H1 (cell line): ENCODE results near the gene TNFSF18. TPM values are rescaled to one million over a fixed set of nuclear protein-coding genes. Genes with fewer than 3 reads are reported as not detected.

Source experiments
- CTCF ChIA-PET: fragments of 300-600 bp; sonication (Branson Sonifier 250); formaldehyde crosslinking; loops from one replicate; lab custom pipeline; 2021; ENCODE audit not compliant: partially characterized antibody; lab: Charles Lee
- POLR2A ChIA-PET: fragments of 300-600 bp; sonication (Branson Sonifier 250); formaldehyde crosslinking; loops from one replicate; lab custom pipeline; 2021; ENCODE audit warnings: inconsistent platforms; ENCODE audit not compliant: partially characterized antibody; lab: Charles Lee
- DNase-seq, 2 experiments: peaks; one replicate each; pipeline versions ENCODE4 v3.0.0 to v3.0.0-alpha.2; 2010 to 2022; ENCODE audit warnings: low spot score in 2 of 2, low read depth in 1 of 2, mixed read lengths in 1 of 2
- FAIRE-seq: peaks from 2 replicates; lab custom pipeline; 2011; peaks lifted over from hg19 to GRCh38; lab: Jason Lieb, UNC
- H2AFZ ChIP-seq: 2 replicates; pipeline ENCODE4 v1.8.1; 2012; ENCODE audit warnings: low read length, inconsistent platforms
- H2AK5ac ChIP-seq: 2 replicates; pipeline ENCODE4 v1.6.1; 2013; ENCODE audit warnings: low read depth, low read length
- H2BK120ac ChIP-seq: replicated peaks from 2 replicates; pipeline ENCODE3; 2013; ENCODE audit warnings: low read depth, low read length, inconsistent platforms
- H2BK12ac ChIP-seq: 2 replicates; pipeline ENCODE4 v1.6.1; 2013; ENCODE audit warnings: low read depth, low read length
- H2BK15ac ChIP-seq: 2 replicates; pipeline ENCODE4 v1.6.1; 2013; ENCODE audit warnings: low read length
- H2BK20ac ChIP-seq: 2 replicates; pipeline ENCODE4 v1.6.1; 2013; ENCODE audit warnings: low read length
- H2BK5ac ChIP-seq: 2 replicates; pipeline ENCODE4 v1.6.1; 2013; ENCODE audit warnings: low read depth, low read length
- H3K14ac ChIP-seq: 2 replicates; pipeline ENCODE4 v1.6.1; 2013; ENCODE audit warnings: inconsistent platforms; ENCODE audit not compliant: insufficient read length
- H3K18ac ChIP-seq: 2 replicates; pipeline ENCODE4 v1.6.1; 2013; ENCODE audit warnings: low read length; ENCODE audit errors: extremely low read depth
- H3K23ac ChIP-seq: 2 replicates; pipeline ENCODE4 v1.6.1; 2013; ENCODE audit warnings: inconsistent platforms; ENCODE audit not compliant: insufficient read length
- H3K23me2 ChIP-seq: 2 replicates; pipeline ENCODE4 v1.6.1; 2013; ENCODE audit warnings: low read depth, low read length
- H3K27ac ChIP-seq: 2 replicates; pipeline ENCODE4 v1.6.1; 2011; ENCODE audit warnings: low read depth, low read length, inconsistent platforms
- H3K27me3 ChIP-seq, 4 experiments: replicated peaks in 1 of 4; 1 replicate in 1 of 4; 2 replicates in 3 of 4; pipeline versions ENCODE4 v1.6.1 to v1.8.1; 2011 to 2013; ENCODE audit warnings: low read length in 3 of 4, mild to moderate bottlenecking in 3 of 4, inconsistent platforms in 2 of 4, mixed read lengths in 2 of 4, moderate library complexity in 1 of 4; ENCODE audit not compliant: control insufficient read depth in 3 of 4, insufficient read depth in 3 of 4; ENCODE audit errors: extremely low read depth in 1 of 4
- H3K36me3 ChIP-seq, 4 experiments: 2 replicates each; pipeline versions ENCODE4 v1.6.1 to v1.8.1; 2011 to 2013; ENCODE audit warnings: mild to moderate bottlenecking in 4 of 4, low read length in 3 of 4, moderate library complexity in 2 of 4, control low read depth in 1 of 4, inconsistent platforms in 1 of 4; ENCODE audit not compliant: insufficient read depth in 4 of 4, control insufficient read depth in 2 of 4
- H3K4ac ChIP-seq: replicated peaks from 2 replicates; pipeline ENCODE3; 2013; ENCODE audit warnings: low read length, low read depth, mixed read lengths, inconsistent platforms; ENCODE audit not compliant: insufficient read length
- H3K4me1 ChIP-seq, 4 experiments: replicated peaks in 1 of 4; 1 replicate in 1 of 4; 2 replicates in 3 of 4; pipeline versions ENCODE4 v1.6.1 to v1.8.1; 2011 to 2013; ENCODE audit warnings: low read length in 3 of 4, inconsistent platforms in 2 of 4, mixed read lengths in 1 of 4; ENCODE audit not compliant: insufficient read depth in 4 of 4, control insufficient read depth in 3 of 4
- H3K4me2 ChIP-seq, 2 experiments: 2 replicates each; pipeline versions ENCODE4 v1.6.1 to v1.8.1; 2011 to 2013; ENCODE audit warnings: low read depth in 2 of 2, low read length in 2 of 2, control low read depth in 1 of 2, inconsistent platforms in 1 of 2, mild to moderate bottlenecking in 1 of 2; ENCODE audit not compliant: insufficient read depth in 1 of 2
- H3K4me3 ChIP-seq, 4 experiments: fragments of 200-600, 300-600 bp in 1 of 4; sonication (generic), shearing (Covaris generic), sonication (Bioruptor Twin) in 1 of 4; 2 replicates each; pipeline versions ENCODE4 v1.5.1 to v1.8.1; 2011 to 2016; ENCODE audit warnings: low read length in 4 of 4, low read depth in 3 of 4, control low read depth in 2 of 4, inconsistent platforms in 2 of 4, mild to moderate bottlenecking in 2 of 4, mixed read lengths in 1 of 4, moderate library complexity in 1 of 4; ENCODE audit not compliant: insufficient read depth in 2 of 4; ENCODE audit errors: extremely low read depth in 1 of 4
- H3K56ac ChIP-seq: replicated peaks from 2 replicates; pipeline ENCODE3; 2013; ENCODE audit warnings: low read depth, mild to moderate bottlenecking, mixed read lengths, low read length, inconsistent platforms; ENCODE audit not compliant: insufficient read length
- H3K79me1 ChIP-seq: 2 replicates; pipeline ENCODE4 v1.6.1; 2013; ENCODE audit warnings: low read depth, low read length, control low read depth
- H3K79me2 ChIP-seq, 2 experiments: 2 replicates each; pipeline versions ENCODE4 v1.6.1 to v1.8.1; 2012 to 2013; ENCODE audit warnings: low read length in 2 of 2, mild to moderate bottlenecking in 2 of 2, inconsistent platforms in 1 of 2; ENCODE audit not compliant: insufficient read depth in 2 of 2, control insufficient read depth in 1 of 2
- H3K9ac ChIP-seq, 4 experiments: replicated peaks in 1 of 4; 1 replicate in 1 of 4; 2 replicates in 3 of 4; pipeline versions ENCODE4 v1.6.1 to v1.8.1; 2011 to 2013; ENCODE audit warnings: low read depth in 3 of 4, low read length in 3 of 4, control low read depth in 2 of 4, mild to moderate bottlenecking in 2 of 4, moderate library complexity in 2 of 4, inconsistent platforms in 1 of 4; ENCODE audit errors: extremely low read depth in 1 of 4
- H3K9me3 ChIP-seq, 2 experiments: 2 replicates each; pipeline versions ENCODE4 v1.6.1 to v1.8.1; 2012 to 2013; ENCODE audit warnings: mild to moderate bottlenecking in 2 of 2, moderate library complexity in 2 of 2, control low read depth in 1 of 2, inconsistent platforms in 1 of 2, low read depth in 1 of 2, low read length in 1 of 2, mixed read lengths in 1 of 2; ENCODE audit not compliant: insufficient read depth in 2 of 2
- H4K20me1 ChIP-seq, 2 experiments: replicated peaks in 1 of 2; 2 replicates each; pipeline versions ENCODE3 to v1.8.1; 2011 to 2013; ENCODE audit warnings: inconsistent platforms in 2 of 2, low read length in 2 of 2, mild to moderate bottlenecking in 1 of 2; ENCODE audit not compliant: insufficient read depth in 2 of 2, control insufficient read depth in 1 of 2
- H4K5ac ChIP-seq: 2 replicates; pipeline ENCODE4 v1.6.1; 2013; ENCODE audit warnings: low read length, low read depth, mixed read lengths, inconsistent platforms; ENCODE audit not compliant: insufficient read length
- H4K8ac ChIP-seq: 2 replicates; pipeline ENCODE4 v1.8.0; 2013; ENCODE audit warnings: mild to moderate bottlenecking, moderate library complexity, low read length, inconsistent platforms; ENCODE audit not compliant: insufficient read depth; ENCODE audit errors: extremely low read depth
- H4K91ac ChIP-seq: replicated peaks from 2 replicates; pipeline ENCODE3; 2013; ENCODE audit warnings: low read length, mixed read lengths, inconsistent platforms; ENCODE audit not compliant: insufficient read length
- BRCA1 ChIP-seq: IDR thresholded peaks from 2 replicates; pipeline ENCODE4 v1.6.1; 2012; ENCODE audit warnings: low read depth, low read length, improper control_type of control experiment
- CBX8 ChIP-seq: fragments of 300-800, 300-1000 bp; sonication (generic); IDR thresholded peaks from 2 replicates; pipeline ENCODE4 v1.7.1; 2016; ENCODE audit warnings: low read depth, low read length, borderline replicate concordance
- CEBPB ChIP-seq: IDR thresholded peaks from 2 replicates; pipeline ENCODE4 v1.6.1; 2012; ENCODE audit warnings: low read depth, low read length
- CREB1 ChIP-seq: IDR thresholded peaks from 2 replicates; pipeline ENCODE4 v1.6.1; 2012; ENCODE audit warnings: inconsistent platforms
- CTBP2 ChIP-seq: IDR thresholded peaks from 2 replicates; pipeline ENCODE4 v1.7.0; 2011; ENCODE audit warnings: borderline replicate concordance, mild to moderate bottlenecking, moderate library complexity, mixed read lengths, low read length; ENCODE audit not compliant: insufficient read depth, insufficient read length
- HDAC2 ChIP-seq, 2 experiments: fragments of 300-600 bp in 1 of 2; sonication (generic) in 1 of 2; IDR thresholded peaks; 2 replicates each; pipeline ENCODE4 v1.6.1; 2011 to 2012; ENCODE audit warnings: low read depth in 2 of 2, low read length in 2 of 2, mild to moderate bottlenecking in 2 of 2, moderate library complexity in 2 of 2, borderline replicate concordance in 1 of 2, inconsistent platforms in 1 of 2
- JUND ChIP-seq: IDR thresholded peaks from 2 replicates; pipeline ENCODE4 v1.6.1; 2011; ENCODE audit warnings: mild to moderate bottlenecking, improper control_type of control experiment, low read length
- KDM1A ChIP-seq: fragments of 200-600, 300-600 bp; sonication (generic); IDR thresholded peaks from 2 replicates; pipeline ENCODE4 v1.7.1; 2016; ENCODE audit warnings: mild to moderate bottlenecking, low read length, borderline replicate concordance
- KDM4A ChIP-seq: IDR thresholded peaks from one replicate; pipeline ENCODE4 v1.7.1; 2012; ENCODE audit warnings: low read depth, mild to moderate bottlenecking, moderate library complexity, low read length, inconsistent platforms; ENCODE audit not compliant: severe bottlenecking
- KDM5A ChIP-seq: fragments of 200-600 bp; IDR thresholded peaks from 2 replicates; pipeline ENCODE4 v1.7.1; 2012; ENCODE audit warnings: mild to moderate bottlenecking, low read length, inconsistent platforms, mixed read lengths
- MAFK ChIP-seq: IDR thresholded peaks from 2 replicates; pipeline ENCODE4 v1.6.1; 2012; ENCODE audit warnings: low read depth, mild to moderate bottlenecking, improper control_type of control experiment, low read length
- NANOG ChIP-seq: IDR thresholded peaks from 2 replicates; pipeline ENCODE4 v1.6.1; 2011; ENCODE audit warnings: low read length, low read depth, mild to moderate bottlenecking, inconsistent platforms; ENCODE audit not compliant: insufficient read depth, poor library complexity, severe bottlenecking
- PHF8 ChIP-seq: fragments of 200-600 bp; sonication (generic); conservative IDR thresholded peaks from 2 replicates; pipeline ENCODE4 v1.7.1; 2012; ENCODE audit warnings: low read depth, mild to moderate bottlenecking, inconsistent platforms, low read length, moderate library complexity
- SP4 ChIP-seq: IDR thresholded peaks from 2 replicates; pipeline ENCODE4 v1.6.1; 2012; ENCODE audit warnings: low read length, inconsistent platforms
- SUZ12 ChIP-seq: fragments of 200-600 bp; sonication (generic); IDR thresholded peaks from 2 replicates; pipeline ENCODE4 v1.6.1; 2012; ENCODE audit warnings: mild to moderate bottlenecking, inconsistent platforms, low read length, moderate library complexity, mixed read lengths
- YY1 ChIP-seq: IDR thresholded peaks from 2 replicates; pipeline ENCODE4 v1.6.1; 2011; ENCODE audit warnings: low read depth, mild to moderate bottlenecking, low read length
- WGBS, 2 experiments: shearing (Covaris generic) in 1 of 2; methylation state at CpG; one replicate each; pipeline versions ENCODE4 v1.1.6 to v1.1.7; 2013 to 2015; ENCODE audit warnings: low lambda C conversion rate in 2 of 2, mixed read lengths in 2 of 2, inconsistent platforms in 1 of 2, low coverage in 1 of 2, missing lambda C conversion rate in 1 of 2; ENCODE audit not compliant: insufficient replicate concordance in 2 of 2, insufficient coverage in 1 of 2, insufficient read length in 1 of 2; ENCODE audit errors: extremely low coverage in 1 of 2, missing lambda C conversion rate in 1 of 2; 5-methylcytosine and 5-hydroxymethylcytosine counted together
- polyA plus RNA-seq, 7 experiments: library from polyadenylated mRNA; depleted of rRNA in 3 of 7; stranded (reverse) in 5 of 7; unstranded in 2 of 7; fragments of >200 nt in 5 of 7; fragments of 200-250 nt in 2 of 7; gene quantifications; 1 replicate in 5 of 7; 2 replicates in 1 of 7; 4 replicates in 1 of 7; pipeline versions ENCODE4 v1.2.1 to v1.2.3, GENCODE V29; 2011 to 2013; ENCODE audit warnings: missing spikeins in 2 of 7, mixed read lengths in 2 of 7
- total RNA-seq: library from RNA; stranded (reverse); fragmentation: NEBNext Ultra II Directional; extraction: Animal tissue kit (Norgen Biotek cat#: 25700); gene quantifications from 2 replicates; pipeline ENCODE4 v1.2.1, GENCODE V29; 2021

The TNFSF18 gene
- total and polyA plus RNA-seq, 2 of the 8 experiments (the other 6 are each of a cell fraction or from before 2014, with no cell fraction given): not detected

GRCh38 chr1:173097001-173097400, 46.3 kb upstream of the TNFSF18 start:
- Histone ChIP-seq H2AFZ (no peak overlapping the region), H2BK120ac (no peak overlapping the region), H3K4me3 (no peak overlapping the region), H2AK5ac (no peak overlapping the region), H4K20me1 (no peaks in the 10 kb centered on the region), H3K9ac (no peak overlapping the region), H2BK5ac (no peak overlapping the region), H3K79me1 (no peaks in the 10 kb centered on the region), H4K5ac (no peak overlapping the region), H3K4me2 (no peak overlapping the region), H3K4ac (no peak overlapping the region), H3K27me3 (no peaks in the 10 kb centered on the region), H3K27ac (no peak overlapping the region), H2BK15ac (no peak overlapping the region), H3K18ac (no peak overlapping the region), H3K56ac (no peak overlapping the region), H4K91ac (no peak overlapping the region), H3K36me3 (no peaks in the 10 kb centered on the region), H2BK12ac (no peak overlapping the region), H3K4me1 (no peaks in the 10 kb centered on the region), H3K79me2 (no peaks in the 10 kb centered on the region), H3K14ac (no peak overlapping the region)
- DNase-seq (no peak), FAIRE-seq (no peak)
- TF ChIP-seq SP4 (no peak), KDM4A (no peak), BRCA1 (no peak), HDAC2 (IDR thresholded peaks at IDR 0.05; ENCODE audit: borderline replicate concordance in 1 of 2, low read depth in 2 of 2, low read length in 2 of 2) (no peak), CTBP2 (no peak), CREB1 (no peak), CEBPB (no peak), CBX8 (no peak), KDM5A (no peak), SUZ12 (no peak), KDM1A (no peak), JUND (no peak), MAFK (no peak), YY1 (no peak), PHF8 (no peak), NANOG (no peak)
- TF ChIP-seq, all 59 proteins: peak for 0
- CTCF ChIA-PET: no interaction called here
- no peak overlapping the region for H4K8ac ChIP-seq
- WGBS, 2 experiments: 74% methylated on average over 1 of the region's 1 CpG; no CpG with 5 or more reads in 1 of the 2 experiments
- POLR2A ChIA-PET: no interaction called here
- H3K23me2 ChIP-seq: no peaks in the 10 kb centered on the region
- no peak overlapping the region for H2BK20ac ChIP-seq
- H3K23ac ChIP-seq: no peak overlapping the region
- H3K9me3 ChIP-seq: 0 out of 4 replicates have a peak, but pooled peaks cover 0 to 1% of the 10 kb centered on the region in 2 experiments
